Measurements from ENCODE around the gene PRKCB.

DNA sequence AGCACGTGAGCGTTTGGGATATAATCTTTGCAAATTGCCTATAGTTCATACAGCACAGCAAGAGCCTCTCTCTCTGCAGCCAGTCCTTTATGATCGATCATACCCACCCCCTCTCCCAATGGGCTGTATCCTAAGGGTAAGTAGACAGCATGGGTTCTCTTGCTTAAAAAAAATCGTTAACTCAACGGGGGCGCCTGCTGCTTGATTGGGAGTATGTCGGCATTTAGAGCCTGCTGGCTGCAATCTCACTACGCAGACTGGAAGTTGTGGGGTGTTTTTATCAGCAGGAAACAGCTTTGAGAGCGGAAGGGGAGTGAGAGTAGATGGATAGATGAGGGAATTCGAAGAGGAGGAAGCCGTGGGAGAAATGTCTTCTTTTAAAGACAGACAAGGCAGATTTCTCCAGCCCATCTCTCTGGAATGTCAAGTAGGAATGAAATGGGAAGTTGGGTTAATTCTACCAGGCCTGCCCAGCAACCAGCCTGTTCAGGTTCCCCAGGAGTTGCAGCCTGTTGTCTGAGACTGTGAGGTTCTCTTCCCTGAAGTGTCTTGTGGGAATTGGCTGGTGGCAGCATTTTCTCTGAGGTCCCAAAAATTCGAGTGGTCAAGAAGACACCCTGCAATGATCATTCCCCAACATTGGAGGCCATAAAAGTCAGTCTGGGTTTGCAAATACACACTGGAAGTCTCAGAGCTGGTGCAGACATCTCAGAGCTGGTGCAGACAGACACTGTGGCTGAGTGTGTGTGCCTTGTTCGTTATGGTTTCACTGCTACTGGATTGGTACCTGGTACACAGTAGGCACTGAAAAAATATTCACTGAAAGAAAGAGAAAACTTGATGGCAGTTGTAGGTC is 65.6 kb downstream of the PRKCB start:
- TF ChIP-seq, protein P1, sequence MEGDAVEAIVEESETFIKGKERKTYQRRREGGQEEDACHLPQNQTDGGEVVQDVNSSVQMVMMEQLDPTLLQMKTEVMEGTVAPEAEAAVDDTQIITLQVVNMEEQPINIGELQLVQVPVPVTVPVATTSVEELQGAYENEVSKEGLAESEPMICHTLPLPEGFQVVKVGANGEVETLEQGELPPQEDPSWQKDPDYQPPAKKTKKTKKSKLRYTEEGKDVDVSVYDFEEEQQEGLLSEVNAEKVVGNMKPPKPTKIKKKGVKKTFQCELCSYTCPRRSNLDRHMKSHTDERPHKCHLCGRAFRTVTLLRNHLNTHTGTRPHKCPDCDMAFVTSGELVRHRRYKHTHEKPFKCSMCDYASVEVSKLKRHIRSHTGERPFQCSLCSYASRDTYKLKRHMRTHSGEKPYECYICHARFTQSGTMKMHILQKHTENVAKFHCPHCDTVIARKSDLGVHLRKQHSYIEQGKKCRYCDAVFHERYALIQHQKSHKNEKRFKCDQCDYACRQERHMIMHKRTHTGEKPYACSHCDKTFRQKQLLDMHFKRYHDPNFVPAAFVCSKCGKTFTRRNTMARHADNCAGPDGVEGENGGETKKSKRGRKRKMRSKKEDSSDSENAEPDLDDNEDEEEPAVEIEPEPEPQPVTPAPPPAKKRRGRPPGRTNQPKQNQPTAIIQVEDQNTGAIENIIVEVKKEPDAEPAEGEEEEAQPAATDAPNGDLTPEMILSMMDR (conservative IDR thresholded peaks at IDR 0.05 in 1 of 2, IDR thresholded peaks at IDR 0.05 in 1 of 2; ENCODE audit: low read depth in 1 of 2, low read length in 2 of 2), result no peak
- TF ChIP-seq EZH2 (IDR thresholded peaks at IDR 0.05; ENCODE audit: low read length, missing control alignments), result no peak
